DND-41 (cell line): ENCODE results near the gene KLHL8.

Source experiments
- EZH2 ChIP-seq: IDR thresholded peaks from 3 replicates; pipeline ENCODE4 v1.6.1; 2012; ENCODE audit warnings: borderline replicate concordance, low read depth, mild to moderate bottlenecking, moderate library complexity, low read length, inconsistent platforms; ENCODE audit not compliant: severe bottlenecking
- TF ChIP-seq, protein P1 (sequence below): IDR thresholded peaks from 2 replicates; pipeline ENCODE4 v1.5.1; 2012; ENCODE audit warnings: borderline replicate concordance, low read length, moderate library complexity, mild to moderate bottlenecking; ENCODE audit not compliant: poor library complexity, severe bottlenecking; ENCODE audit errors: extremely low read depth

- TF ChIP-seq EZH2, result no peak
- TF ChIP-seq, protein P1, sequence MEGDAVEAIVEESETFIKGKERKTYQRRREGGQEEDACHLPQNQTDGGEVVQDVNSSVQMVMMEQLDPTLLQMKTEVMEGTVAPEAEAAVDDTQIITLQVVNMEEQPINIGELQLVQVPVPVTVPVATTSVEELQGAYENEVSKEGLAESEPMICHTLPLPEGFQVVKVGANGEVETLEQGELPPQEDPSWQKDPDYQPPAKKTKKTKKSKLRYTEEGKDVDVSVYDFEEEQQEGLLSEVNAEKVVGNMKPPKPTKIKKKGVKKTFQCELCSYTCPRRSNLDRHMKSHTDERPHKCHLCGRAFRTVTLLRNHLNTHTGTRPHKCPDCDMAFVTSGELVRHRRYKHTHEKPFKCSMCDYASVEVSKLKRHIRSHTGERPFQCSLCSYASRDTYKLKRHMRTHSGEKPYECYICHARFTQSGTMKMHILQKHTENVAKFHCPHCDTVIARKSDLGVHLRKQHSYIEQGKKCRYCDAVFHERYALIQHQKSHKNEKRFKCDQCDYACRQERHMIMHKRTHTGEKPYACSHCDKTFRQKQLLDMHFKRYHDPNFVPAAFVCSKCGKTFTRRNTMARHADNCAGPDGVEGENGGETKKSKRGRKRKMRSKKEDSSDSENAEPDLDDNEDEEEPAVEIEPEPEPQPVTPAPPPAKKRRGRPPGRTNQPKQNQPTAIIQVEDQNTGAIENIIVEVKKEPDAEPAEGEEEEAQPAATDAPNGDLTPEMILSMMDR, result no peak
These were observed 10.7 kb downstream of the KLHL8 start for GRCh38 chr4:87209696-87210095.
